ENCODE results near the gene PRKCZ.

PRKCZ gene

GRCh38 chr1:2202008-2202575 is 151.9 kb downstream of the PRKCZ start:
- no peaks in the 10 kb centered on the region for H3K27me3 ChIP-seq (ENCODE audit: control insufficient read depth, insufficient read depth, low read length)
- peaks cover 43% of the 10 kb centered on the region for H3K4me1 ChIP-seq (ENCODE audit: control insufficient read depth, insufficient read depth, low read length)
- no peak overlapping the region for H3K4me3 ChIP-seq (ENCODE audit: low read length)
- H3K36me3 ChIP-seq (ENCODE audit: control insufficient read depth, insufficient read depth, low read length): no peaks in the 10 kb centered on the region
- no peak overlapping the region for H3K9ac ChIP-seq (ENCODE audit: low read length)
- no peaks in the 10 kb centered on the region for H3K9me3 ChIP-seq (ENCODE audit: control insufficient read depth, low read length)

GRCh38 chr1:2202843-2203601 is 152.8 kb downstream of the PRKCZ start:
- H3K27me3 ChIP-seq (ENCODE audit: control insufficient read depth, insufficient read depth, low read length): no peaks in the 10 kb centered on the region
- H3K9ac ChIP-seq (ENCODE audit: low read length): no peak overlapping the region
- no peak overlapping the region for H3K4me3 ChIP-seq (ENCODE audit: low read length)
- H3K9me3 ChIP-seq (ENCODE audit: control insufficient read depth, low read length): no peaks in the 10 kb centered on the region
- peaks cover 51% of the 10 kb centered on the region for H3K4me1 ChIP-seq (ENCODE audit: control insufficient read depth, insufficient read depth, low read length)
- H3K36me3 ChIP-seq (ENCODE audit: control insufficient read depth, insufficient read depth, low read length): no peaks in the 10 kb centered on the region

GRCh38 chr1:2203671-2204414 is 153.6 kb downstream of the PRKCZ start:
- H3K4me1 ChIP-seq (ENCODE audit: control insufficient read depth, insufficient read depth, low read length): peaks cover 51% of the 10 kb centered on the region

GRCh38 chr1:2204415-2205190 is 154.4 kb downstream of the PRKCZ start:
- H3K4me3 ChIP-seq (ENCODE audit: low read length): peak overlapping the region; percentile 25
- peaks cover 44% of the 10 kb centered on the region for H3K4me1 ChIP-seq (ENCODE audit: control insufficient read depth, insufficient read depth, low read length)
- H3K27me3 ChIP-seq (ENCODE audit: control insufficient read depth, insufficient read depth, low read length): no peaks in the 10 kb centered on the region
- no peaks in the 10 kb centered on the region for H3K36me3 ChIP-seq (ENCODE audit: control insufficient read depth, insufficient read depth, low read length)
- peak overlapping the region; percentile 55 for H3K9ac ChIP-seq (ENCODE audit: low read length)
- H3K9me3 ChIP-seq (ENCODE audit: control insufficient read depth, low read length): no peaks in the 10 kb centered on the region

More at GRCh38 chr1:2203671-2204414, 153.6 kb downstream of the PRKCZ start:
- no peaks in the 10 kb centered on the region for H3K36me3 ChIP-seq (ENCODE audit: control insufficient read depth, insufficient read depth, low read length)
- peak overlapping the region; percentile 55 for H3K9ac ChIP-seq (ENCODE audit: low read length)
- no peaks in the 10 kb centered on the region for H3K27me3 ChIP-seq (ENCODE audit: control insufficient read depth, insufficient read depth, low read length)
- H3K4me3 ChIP-seq (ENCODE audit: low read length): peak overlapping the region; percentile 25
- no peaks in the 10 kb centered on the region for H3K9me3 ChIP-seq (ENCODE audit: control insufficient read depth, low read length)

- Histone ChIP-seq H3K36me3 (ENCODE audit: control insufficient read depth, insufficient read depth, low read length) (no peaks in the 10 kb centered on the region), H3K27me3 (ENCODE audit: control insufficient read depth, insufficient read depth, low read length) (no peaks in the 10 kb centered on the region), H3K4me1 (ENCODE audit: control insufficient read depth, insufficient read depth, low read length) (peaks cover 42% of the 10 kb centered on the region), H3K9ac (ENCODE audit: low read length) (peak overlapping the region; percentile 15), H3K4me3 (ENCODE audit: low read length) (no peak overlapping the region), H3K9me3 (ENCODE audit: control insufficient read depth, low read length) (no peaks in the 10 kb centered on the region)
Measured at GRCh38 chr1:2205191-2205952, 155.2 kb downstream of the PRKCZ start.

GRCh38 chr1:2206813-2207487 is 156.7 kb downstream of the PRKCZ start:
- H3K9ac ChIP-seq (ENCODE audit: low read length): peak overlapping the region; percentile 5
- H3K4me1 ChIP-seq (ENCODE audit: control insufficient read depth, insufficient read depth, low read length): peaks cover 43% of the 10 kb centered on the region
- no peaks in the 10 kb centered on the region for H3K36me3 ChIP-seq (ENCODE audit: control insufficient read depth, insufficient read depth, low read length)
- no peaks in the 10 kb centered on the region for H3K27me3 ChIP-seq (ENCODE audit: control insufficient read depth, insufficient read depth, low read length)
- H3K4me3 ChIP-seq (ENCODE audit: low read length): no peak overlapping the region
- H3K9me3 ChIP-seq (ENCODE audit: control insufficient read depth, low read length): no peaks in the 10 kb centered on the region

- peaks cover 57% of the 10 kb centered on the region for H3K4me1 ChIP-seq (ENCODE audit: control insufficient read depth, insufficient read depth, low read length)
- H3K27me3 ChIP-seq (ENCODE audit: control insufficient read depth, insufficient read depth, low read length): no peaks in the 10 kb centered on the region
- no peaks in the 10 kb centered on the region for H3K9me3 ChIP-seq (ENCODE audit: control insufficient read depth, low read length)
- H3K36me3 ChIP-seq (ENCODE audit: control insufficient read depth, insufficient read depth, low read length): no peaks in the 10 kb centered on the region
- H3K4me3 ChIP-seq (ENCODE audit: low read length): no peak overlapping the region
- peak overlapping the region; percentile 4 for H3K9ac ChIP-seq (ENCODE audit: low read length)
Measured at GRCh38 chr1:2208309-2209239, 158.4 kb downstream of the PRKCZ start.

- no peaks in the 10 kb centered on the region for H3K36me3 ChIP-seq (ENCODE audit: control insufficient read depth, insufficient read depth, low read length)
- H3K9me3 ChIP-seq (ENCODE audit: control insufficient read depth, low read length): no peaks in the 10 kb centered on the region
- H3K4me3 ChIP-seq (ENCODE audit: low read length): no peak overlapping the region
- no peaks in the 10 kb centered on the region for H3K27me3 ChIP-seq (ENCODE audit: control insufficient read depth, insufficient read depth, low read length)
- H3K9ac ChIP-seq (ENCODE audit: low read length): no peak overlapping the region
- H3K4me1 ChIP-seq (ENCODE audit: control insufficient read depth, insufficient read depth, low read length): peaks cover 57% of the 10 kb centered on the region
Measured at GRCh38 chr1:2209400-2210083, 159.3 kb downstream of the PRKCZ start.

GRCh38 chr1:2210084-2210653 is 160.0 kb downstream of the PRKCZ start:
- no peaks in the 10 kb centered on the region for H3K36me3 ChIP-seq (ENCODE audit: control insufficient read depth, insufficient read depth, low read length)
- peaks cover 60% of the 10 kb centered on the region for H3K4me1 ChIP-seq (ENCODE audit: control insufficient read depth, insufficient read depth, low read length)
- H3K4me3 ChIP-seq (ENCODE audit: low read length): no peak overlapping the region
- no peak overlapping the region for H3K9ac ChIP-seq (ENCODE audit: low read length)
- no peaks in the 10 kb centered on the region for H3K9me3 ChIP-seq (ENCODE audit: control insufficient read depth, low read length)
- H3K27me3 ChIP-seq (ENCODE audit: control insufficient read depth, insufficient read depth, low read length): no peaks in the 10 kb centered on the region

GRCh38 chr1:2210786-2211185 is 160.6 kb downstream of the PRKCZ start:
- H3K9ac ChIP-seq (ENCODE audit: low read length): no peak overlapping the region
- H3K27me3 ChIP-seq (ENCODE audit: control insufficient read depth, insufficient read depth, low read length): no peaks in the 10 kb centered on the region
- H3K4me1 ChIP-seq (ENCODE audit: control insufficient read depth, insufficient read depth, low read length): peaks cover 56% of the 10 kb centered on the region
- H3K9me3 ChIP-seq (ENCODE audit: control insufficient read depth, low read length): no peaks in the 10 kb centered on the region
- H3K36me3 ChIP-seq (ENCODE audit: control insufficient read depth, insufficient read depth, low read length): no peaks in the 10 kb centered on the region
- no peak overlapping the region for H3K4me3 ChIP-seq (ENCODE audit: low read length)
